Immature natural killer cell (primary cell): ENCODE measurements around the gene EDIL3. TPM values are rescaled to one million over a fixed set of nuclear protein-coding genes. Genes with fewer than 3 reads are reported as not detected.

Experiments used
- DNase-seq, 3 donors: peaks; one replicate each; pipeline ENCODE4 v3.0.0; 2022; ENCODE audit warnings: mixed read lengths in 1 of 3
- H3K27ac Mint-ChIP-seq, 6 donors: one replicate each; pipeline ENCODE4 v1.8.0; 2020; ENCODE audit warnings: mixed read lengths in 6 of 6, mild to moderate bottlenecking in 5 of 6, inconsistent platforms in 4 of 6, moderate library complexity in 3 of 6
- H3K27me3 Mint-ChIP-seq, 3 donors: one replicate each; pipeline ENCODE4 v1.8.0; 2020 to 2021; ENCODE audit warnings: low read depth in 3 of 3, mild to moderate bottlenecking in 3 of 3, mixed read lengths in 3 of 3, moderate library complexity in 3 of 3, inconsistent platforms in 1 of 3
- H3K36me3 Mint-ChIP-seq, 3 donors: one replicate each; pipeline ENCODE4 v1.8.0; 2020; ENCODE audit warnings: mixed read lengths in 3 of 3, inconsistent platforms in 2 of 3, mild to moderate bottlenecking in 2 of 3
- H3K4me1 Mint-ChIP-seq, 2 donors: one replicate each; pipeline ENCODE4 v1.8.0; 2020; ENCODE audit warnings: inconsistent platforms in 2 of 2, mild to moderate bottlenecking in 2 of 2, mixed read lengths in 2 of 2, moderate library complexity in 1 of 2
- H3K4me3 Mint-ChIP-seq, 5 donors: one replicate each; pipeline ENCODE4 v1.8.0; 2020; ENCODE audit warnings: mild to moderate bottlenecking in 5 of 5, mixed read lengths in 5 of 5, inconsistent platforms in 3 of 5, moderate library complexity in 3 of 5
- H3K9me3 Mint-ChIP-seq, 6 donors: one replicate each; pipeline ENCODE4 v1.8.0; 2020; ENCODE audit warnings: mild to moderate bottlenecking in 6 of 6, mixed read lengths in 6 of 6, inconsistent platforms in 4 of 6, moderate library complexity in 3 of 6
- polyA plus RNA-seq, 3 donors: library from polyadenylated mRNA; unstranded; fragments of 300-500 nt; fragmentation: Illumina TruSeq; gene quantifications; one replicate each; pipeline ENCODE4 v1.2.3, GENCODE V29; 2021

Gene EDIL3
- polyA plus RNA-seq, 3 donors from 2014 or later: not detected

GRCh38 chr5:83937837-83938236 is 446.8 kb downstream of the EDIL3 start:
- H3K36me3 Mint-ChIP-seq: no peaks in the 10 kb centered on the region
- no peak overlapping the region for H3K4me3 Mint-ChIP-seq
- peaks cover 0 to 2% (median 0%) of the 10 kb centered on the region in 3 donors for H3K27me3 Mint-ChIP-seq
- H3K9me3 Mint-ChIP-seq: peaks cover 0 to 7% (median 4%) of the 10 kb centered on the region in 6 donors
- no peak for DNase-seq
- H3K4me1 Mint-ChIP-seq: no peaks in the 10 kb centered on the region
- no peak overlapping the region for H3K27ac Mint-ChIP-seq

DNA sequence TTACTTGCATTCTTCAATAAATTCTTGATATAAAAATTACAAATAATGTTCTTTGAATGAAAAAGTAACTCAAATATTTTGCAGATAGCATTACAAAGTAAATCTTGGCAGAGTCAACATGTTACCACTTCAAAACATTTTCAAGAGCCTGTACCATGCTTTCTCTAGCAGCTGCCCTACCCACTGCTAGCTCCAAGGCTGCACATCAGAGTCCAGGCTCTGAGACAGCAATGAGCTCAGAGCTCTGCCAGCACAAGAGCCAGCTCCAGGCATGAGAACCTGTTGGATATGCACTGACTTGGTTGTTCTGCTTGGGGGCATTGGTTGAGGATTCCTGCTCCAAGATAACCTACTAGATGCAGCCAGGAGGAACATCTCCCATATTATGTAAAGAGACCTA is 452.7 kb downstream of the EDIL3 start:
- peaks cover 0 to 2% (median 1%) of the 10 kb centered on the region in 3 donors for H3K27me3 Mint-ChIP-seq
- H3K4me1 Mint-ChIP-seq: no peaks in the 10 kb centered on the region
- no peak overlapping the region for H3K4me3 Mint-ChIP-seq
- DNase-seq: no peak
- H3K36me3 Mint-ChIP-seq: no peaks in the 10 kb centered on the region
- no peak overlapping the region for H3K27ac Mint-ChIP-seq
- H3K9me3 Mint-ChIP-seq: peaks cover 0 to 20% (median 5%) of the 10 kb centered on the region in 6 donors

DNA sequence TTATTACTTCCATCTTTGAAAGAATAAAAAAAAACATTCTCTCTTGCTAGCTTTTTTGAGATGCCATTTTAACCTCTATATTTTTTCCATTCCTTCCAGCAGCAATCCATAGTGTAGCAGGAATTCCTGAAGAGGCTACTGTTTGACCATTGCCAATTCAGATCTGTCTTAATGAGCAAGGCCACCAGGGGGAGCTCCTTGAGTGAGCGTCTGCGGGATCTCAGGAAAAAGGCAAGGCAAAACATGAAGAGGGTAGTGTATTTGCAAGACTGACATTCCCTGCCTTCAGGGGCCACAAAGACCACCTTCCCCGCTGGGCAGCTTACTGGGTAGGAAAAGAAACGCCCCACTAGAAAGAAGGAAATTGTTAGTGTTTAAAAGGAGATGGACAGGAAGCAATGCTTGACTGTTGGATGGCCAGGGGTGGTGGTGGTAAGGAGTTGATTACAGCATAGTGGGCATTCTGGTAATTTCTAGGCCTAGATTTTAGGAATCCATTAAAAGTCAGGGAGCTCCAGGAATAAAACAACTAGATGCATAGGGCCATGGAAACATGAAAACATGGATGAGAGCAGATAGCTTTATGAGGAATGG is 457.4 kb downstream of the EDIL3 start:
- no peak overlapping the region for H3K4me3 Mint-ChIP-seq
- H3K4me1 Mint-ChIP-seq: no peaks in the 10 kb centered on the region
- no peaks in the 10 kb centered on the region for H3K36me3 Mint-ChIP-seq
- H3K27ac Mint-ChIP-seq: no peak overlapping the region
- peaks cover 0 to 11% (median 0%) of the 10 kb centered on the region in 6 donors for H3K9me3 Mint-ChIP-seq
- DNase-seq: no peak
- H3K27me3 Mint-ChIP-seq: peaks cover 0 to 1% (median 0%) of the 10 kb centered on the region in 3 donors

DNA sequence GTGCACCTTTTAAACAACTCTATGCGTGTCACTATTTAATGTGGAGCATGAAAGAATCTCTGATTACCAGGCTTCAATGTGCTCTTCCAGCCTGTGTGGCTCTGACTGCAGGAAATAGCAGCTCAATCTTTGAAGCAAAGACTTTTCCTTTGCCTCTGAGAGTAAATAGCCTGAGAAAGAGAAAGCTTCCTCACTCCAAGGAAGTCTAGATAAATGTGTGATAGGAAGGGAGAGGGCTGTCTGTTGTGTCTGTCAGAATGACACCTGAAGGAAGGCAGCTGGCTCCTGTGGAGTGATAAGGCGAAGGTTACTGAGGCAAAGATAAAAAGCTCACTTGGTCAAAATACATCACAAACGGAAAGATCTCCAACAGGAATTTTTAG is 458.7 kb downstream of the EDIL3 start:
- H3K27me3 Mint-ChIP-seq: peaks cover 0 to 1% (median 1%) of the 10 kb centered on the region in 3 donors
- H3K4me3 Mint-ChIP-seq: no peak overlapping the region

GRCh38 chr5:83925321-83925954 is 459.2 kb downstream of the EDIL3 start:
- peaks cover 0 to 8% (median 1%) of the 10 kb centered on the region in 6 donors for H3K9me3 Mint-ChIP-seq
- no peak overlapping the region for H3K27ac Mint-ChIP-seq
- peaks cover 0 to 1% (median 1%) of the 10 kb centered on the region in 3 donors for H3K27me3 Mint-ChIP-seq
- DNase-seq: no peak
- H3K4me3 Mint-ChIP-seq: no peak overlapping the region
- H3K4me1 Mint-ChIP-seq: no peaks in the 10 kb centered on the region
- no peaks in the 10 kb centered on the region for H3K36me3 Mint-ChIP-seq

More for the DNA sequence above, 458.7 kb downstream of the EDIL3 start:
- Mint-ChIP-seq H3K9me3 (peaks cover 0 to 10% (median under 1%) of the 10 kb centered on the region in 6 donors), H3K4me1 (no peaks in the 10 kb centered on the region), H3K27ac (no peak overlapping the region), H3K36me3 (no peaks in the 10 kb centered on the region)
- DNase-seq: no peak

DNA sequence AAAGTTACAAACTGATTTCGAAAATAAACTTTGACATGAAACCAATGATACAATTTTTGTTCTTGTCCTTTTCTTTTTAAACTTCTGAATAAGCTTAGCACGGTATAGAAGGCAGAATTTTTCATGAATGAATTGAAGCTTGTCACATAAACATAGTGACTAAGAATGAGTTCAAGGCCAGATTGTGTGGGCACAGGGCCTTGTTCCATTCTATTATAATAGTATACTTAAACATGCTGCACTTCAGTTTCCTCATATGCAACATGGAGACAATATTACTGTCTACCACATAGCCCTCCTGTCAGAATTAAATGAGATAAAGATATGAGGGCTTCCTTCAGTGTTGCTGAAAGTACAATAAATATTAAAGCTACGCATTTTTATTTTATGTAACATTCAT is 459.8 kb downstream of the EDIL3 start:
- peaks cover 0 to 1% (median 1%) of the 10 kb centered on the region in 3 donors for H3K27me3 Mint-ChIP-seq
- H3K4me3 Mint-ChIP-seq: no peak overlapping the region
- no peaks in the 10 kb centered on the region for H3K36me3 Mint-ChIP-seq
- no peaks in the 10 kb centered on the region for H3K4me1 Mint-ChIP-seq
- no peak for DNase-seq
- no peak overlapping the region for H3K27ac Mint-ChIP-seq
- peaks cover 0 to 7% (median 2%) of the 10 kb centered on the region in 6 donors for H3K9me3 Mint-ChIP-seq

- no peaks in the 10 kb centered on the region for H3K36me3 Mint-ChIP-seq
- no peak for DNase-seq
- no peak overlapping the region for H3K27ac Mint-ChIP-seq
- H3K27me3 Mint-ChIP-seq: peaks cover 0 to 1% (median 1%) of the 10 kb centered on the region in 3 donors
- H3K4me3 Mint-ChIP-seq: no peak overlapping the region
- H3K4me1 Mint-ChIP-seq: no peaks in the 10 kb centered on the region
- peaks cover 0 to 6% (median under 1%) of the 10 kb centered on the region in 6 donors for H3K9me3 Mint-ChIP-seq
Observed at GRCh38 chr5:83924171-83924570, 460.5 kb downstream of the EDIL3 start.

DNA sequence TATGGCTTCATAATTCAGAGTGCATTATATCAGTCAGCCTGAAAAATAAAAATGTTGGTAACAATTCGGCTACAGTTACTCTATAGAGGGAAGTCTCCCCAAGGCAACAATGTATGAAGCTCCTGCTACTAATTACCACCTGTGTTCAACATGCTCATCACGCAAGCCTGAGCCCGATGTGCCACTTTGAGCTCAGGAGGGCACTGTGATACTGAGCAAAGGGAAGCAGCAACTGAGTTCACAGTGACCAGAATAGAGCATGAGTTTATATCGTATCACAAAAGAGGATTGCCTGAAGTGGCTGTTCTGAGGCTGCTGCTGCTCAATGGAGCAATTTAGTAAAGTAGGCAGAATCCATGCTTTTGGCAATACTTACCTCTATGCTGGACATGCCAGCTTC is 462.0 kb downstream of the EDIL3 start:
- no peaks in the 10 kb centered on the region for H3K4me1 Mint-ChIP-seq
- H3K9me3 Mint-ChIP-seq: peaks cover 0 to 6% (median under 1%) of the 10 kb centered on the region in 6 donors
- H3K27ac Mint-ChIP-seq: no peak overlapping the region
- no peak overlapping the region for H3K4me3 Mint-ChIP-seq
- no peak for DNase-seq
- no peaks in the 10 kb centered on the region for H3K36me3 Mint-ChIP-seq
- H3K27me3 Mint-ChIP-seq: peaks cover 0 to 1% (median 1%) of the 10 kb centered on the region in 3 donors

GRCh38 chr5:83921666-83922193 is 462.9 kb downstream of the EDIL3 start:
- DNase-seq: no peak
- Mint-ChIP-seq H3K4me3 (no peak overlapping the region), H3K27ac (no peak overlapping the region), H3K9me3 (peaks cover 0 to 5% (median under 1%) of the 10 kb centered on the region in 6 donors), H3K4me1 (no peaks in the 10 kb centered on the region), H3K36me3 (no peaks in the 10 kb centered on the region), H3K27me3 (peaks cover 0 to 1% (median 0%) of the 10 kb centered on the region in 3 donors)

DNA sequence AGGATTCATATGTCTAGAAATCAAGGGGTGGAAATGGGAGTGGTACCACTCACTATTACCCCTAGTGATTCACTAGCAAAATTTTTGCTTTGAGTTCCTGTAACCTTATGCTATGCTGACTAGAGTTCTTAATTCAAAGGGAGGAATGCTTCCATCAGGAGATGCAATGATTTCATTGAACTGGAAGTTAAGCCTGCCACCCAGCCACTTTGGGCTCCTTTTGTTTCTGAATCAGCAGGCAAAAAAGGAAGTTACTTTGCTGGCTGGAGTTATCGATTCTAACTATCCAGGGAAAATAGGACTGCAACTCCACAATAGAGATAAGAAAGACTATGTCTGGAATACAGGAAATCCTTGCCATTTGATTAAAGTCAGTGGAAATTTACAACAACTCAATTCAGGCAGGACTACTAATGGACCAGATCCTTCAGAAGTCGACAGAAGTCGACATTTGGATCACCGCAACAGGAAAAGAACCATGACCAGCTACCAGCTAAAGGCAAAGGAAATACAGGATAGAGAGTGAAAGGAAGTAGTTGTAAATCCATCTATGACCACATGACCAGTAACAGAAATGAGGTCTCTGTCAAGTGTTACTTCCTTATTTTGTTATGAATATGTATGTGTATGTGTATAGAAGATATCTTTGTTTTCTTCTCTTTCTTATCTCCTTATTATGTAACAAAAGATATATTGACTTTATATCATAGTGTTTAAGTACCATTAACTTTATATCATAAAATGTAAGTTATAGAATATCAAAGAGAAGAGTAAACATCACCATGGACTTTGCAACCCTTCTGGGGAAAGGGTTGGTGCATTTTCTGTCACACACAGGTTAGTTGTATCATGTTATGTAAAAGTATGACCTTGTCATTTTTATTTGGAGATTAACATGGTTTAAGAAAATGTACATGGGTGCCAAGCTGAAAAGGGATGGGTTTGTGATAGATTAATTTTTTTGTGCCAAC is 465.3 kb downstream of the EDIL3 start:
- DNase-seq: no peak
- no peak overlapping the region for H3K27ac Mint-ChIP-seq
- H3K27me3 Mint-ChIP-seq: peaks cover 0 to 1% (median 0%) of the 10 kb centered on the region in 3 donors
- H3K4me3 Mint-ChIP-seq: no peak overlapping the region
- no peaks in the 10 kb centered on the region for H3K36me3 Mint-ChIP-seq
- peaks cover 0 to 5% (median under 1%) of the 10 kb centered on the region in 6 donors for H3K9me3 Mint-ChIP-seq
- H3K4me1 Mint-ChIP-seq: no peaks in the 10 kb centered on the region

DNA sequence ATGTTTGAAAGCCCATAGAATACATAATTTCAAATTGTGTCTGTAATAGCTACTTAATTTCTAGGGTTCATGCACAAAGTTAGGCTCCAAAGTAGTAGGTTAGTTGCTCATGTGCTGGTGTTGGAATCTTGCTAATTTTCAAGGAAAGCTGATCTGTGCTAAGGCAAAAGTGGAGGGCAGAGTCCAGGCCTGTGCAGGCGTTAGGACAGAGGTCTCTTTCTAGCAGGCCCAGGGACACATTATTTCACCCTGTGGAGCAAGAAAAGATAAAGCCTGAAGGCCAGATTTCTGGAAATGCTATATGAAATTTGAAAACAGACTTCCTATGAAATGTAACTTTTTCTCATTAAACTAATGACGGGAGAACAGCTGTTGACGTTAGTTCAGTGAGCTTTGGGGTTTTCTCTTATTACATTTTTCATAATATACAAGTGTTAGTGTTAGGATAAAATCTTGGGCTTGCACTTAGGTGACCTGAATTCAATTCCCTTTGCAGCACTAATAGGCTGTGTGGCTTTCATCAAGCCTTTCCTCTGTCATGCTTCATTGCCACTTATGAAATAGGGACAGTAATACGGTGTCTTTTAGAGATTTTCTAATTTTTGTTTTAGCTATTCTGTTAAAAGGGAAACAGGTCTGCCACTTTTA is 467.3 kb downstream of the EDIL3 start:
- Mint-ChIP-seq H3K27me3 (peaks cover 0 to 1% (median 0%) of the 10 kb centered on the region in 3 donors), H3K4me3 (no peak overlapping the region), H3K27ac (no peak overlapping the region), H3K36me3 (no peaks in the 10 kb centered on the region), H3K4me1 (no peaks in the 10 kb centered on the region), H3K9me3 (peaks cover 0 to 5% (median under 1%) of the 10 kb centered on the region in 6 donors)
- DNase-seq: no peak

- DNase-seq: no peak
- Mint-ChIP-seq H3K4me3 (no peak overlapping the region), H3K36me3 (no peaks in the 10 kb centered on the region), H3K4me1 (no peaks in the 10 kb centered on the region), H3K27ac (no peak overlapping the region), H3K9me3 (peaks cover 0 to 3% (median under 1%) of the 10 kb centered on the region in 6 donors), H3K27me3 (no peaks in the 10 kb centered on the region)
Observed at GRCh38 chr5:83914662-83915418, 469.8 kb downstream of the EDIL3 start.

DNA sequence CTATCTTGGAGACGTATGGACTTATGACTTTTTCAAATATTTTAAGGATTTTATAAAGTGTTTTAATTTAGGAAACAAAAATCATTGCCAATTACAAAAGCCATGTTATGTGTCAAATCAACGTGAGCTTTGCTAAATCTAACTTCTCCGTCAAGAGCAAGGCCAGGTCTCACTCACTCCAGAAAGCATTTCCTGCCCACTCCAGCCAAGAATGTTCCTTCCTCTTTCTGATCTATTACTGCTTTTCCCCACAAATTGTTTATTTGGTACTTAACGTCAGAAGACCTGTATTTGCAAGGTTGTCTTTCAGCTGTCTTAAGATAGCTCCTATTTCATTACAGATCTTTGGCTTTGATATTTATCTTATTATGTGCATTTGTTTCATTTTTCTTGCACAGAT is 470.5 kb downstream of the EDIL3 start:
- H3K4me3 Mint-ChIP-seq: no peak overlapping the region
- no peaks in the 10 kb centered on the region for H3K36me3 Mint-ChIP-seq
- H3K27ac Mint-ChIP-seq: no peak overlapping the region
- peaks cover 0 to 3% (median under 1%) of the 10 kb centered on the region in 6 donors for H3K9me3 Mint-ChIP-seq
- no peaks in the 10 kb centered on the region for H3K27me3 Mint-ChIP-seq
- no peak for DNase-seq
- H3K4me1 Mint-ChIP-seq: no peaks in the 10 kb centered on the region
